HEK293 (cell line): Measurements from ENCODE around the gene MISP3.

ENCODE experiments used
- CTCF ChIP-seq: fragments of 450-650 bp; formaldehyde crosslinking; IDR thresholded peaks from 2 replicates; pipeline ENCODE4 v1.5.1; 2016; ENCODE audit warnings: missing biosample characterization, missing genetic modification characterization
- ZNF335 ChIP-seq: fragments of 450-650 bp; formaldehyde crosslinking; conservative IDR thresholded peaks from 2 replicates; pipeline ENCODE4 v1.5.1; 2016; ENCODE audit warnings: missing biosample characterization, missing genetic modification characterization

GRCh38 chr19:14097532-14098151 is 25.1 kb downstream of the MISP3 start:
- TF ChIP-seq CTCF (tag by site-specific recombination): no peak
- TF ChIP-seq ZNF335 (tag by site-specific recombination): no peak
